H1 (cell line): ENCODE data around the gene ALOX5. TPM values are rescaled to one million over a fixed set of nuclear protein-coding genes. Genes with fewer than 3 reads are reported as not detected.

ENCODE experiments used
- CTCF ChIA-PET: fragments of 300-600 bp; sonication (Branson Sonifier 250); formaldehyde crosslinking; loops from one replicate; lab custom pipeline; 2021; ENCODE audit not compliant: partially characterized antibody; lab: Charles Lee
- POLR2A ChIA-PET: fragments of 300-600 bp; sonication (Branson Sonifier 250); formaldehyde crosslinking; loops from one replicate; lab custom pipeline; 2021; ENCODE audit warnings: inconsistent platforms; ENCODE audit not compliant: partially characterized antibody; lab: Charles Lee
- DNase-seq, 2 experiments: peaks; one replicate each; pipeline versions ENCODE4 v3.0.0 to v3.0.0-alpha.2; 2010 to 2022; ENCODE audit warnings: low spot score in 2 of 2, low read depth in 1 of 2, mixed read lengths in 1 of 2
- FAIRE-seq: peaks from 2 replicates; lab custom pipeline; 2011; peaks lifted over from hg19 to GRCh38; lab: Jason Lieb, UNC
- H2AFZ ChIP-seq: 2 replicates; pipeline ENCODE4 v1.8.1; 2012; ENCODE audit warnings: low read length, inconsistent platforms
- H2AK5ac ChIP-seq: 2 replicates; pipeline ENCODE4 v1.6.1; 2013; ENCODE audit warnings: low read depth, low read length
- H2BK120ac ChIP-seq: replicated peaks from 2 replicates; pipeline ENCODE3; 2013; ENCODE audit warnings: low read depth, low read length, inconsistent platforms
- H2BK12ac ChIP-seq: 2 replicates; pipeline ENCODE4 v1.6.1; 2013; ENCODE audit warnings: low read depth, low read length
- H2BK15ac ChIP-seq: 2 replicates; pipeline ENCODE4 v1.6.1; 2013; ENCODE audit warnings: low read length
- H2BK20ac ChIP-seq: 2 replicates; pipeline ENCODE4 v1.6.1; 2013; ENCODE audit warnings: low read length
- H2BK5ac ChIP-seq: 2 replicates; pipeline ENCODE4 v1.6.1; 2013; ENCODE audit warnings: low read depth, low read length
- H3K14ac ChIP-seq: 2 replicates; pipeline ENCODE4 v1.6.1; 2013; ENCODE audit warnings: inconsistent platforms; ENCODE audit not compliant: insufficient read length
- H3K18ac ChIP-seq: 2 replicates; pipeline ENCODE4 v1.6.1; 2013; ENCODE audit warnings: low read length; ENCODE audit errors: extremely low read depth
- H3K23ac ChIP-seq: 2 replicates; pipeline ENCODE4 v1.6.1; 2013; ENCODE audit warnings: inconsistent platforms; ENCODE audit not compliant: insufficient read length
- H3K23me2 ChIP-seq: 2 replicates; pipeline ENCODE4 v1.6.1; 2013; ENCODE audit warnings: low read depth, low read length
- H3K27ac ChIP-seq: 2 replicates; pipeline ENCODE4 v1.6.1; 2011; ENCODE audit warnings: low read depth, low read length, inconsistent platforms
- H3K27me3 ChIP-seq, 4 experiments: replicated peaks in 1 of 4; 1 replicate in 1 of 4; 2 replicates in 3 of 4; pipeline versions ENCODE4 v1.6.1 to v1.8.1; 2011 to 2013; ENCODE audit warnings: low read length in 3 of 4, mild to moderate bottlenecking in 3 of 4, inconsistent platforms in 2 of 4, mixed read lengths in 2 of 4, moderate library complexity in 1 of 4; ENCODE audit not compliant: control insufficient read depth in 3 of 4, insufficient read depth in 3 of 4; ENCODE audit errors: extremely low read depth in 1 of 4
- H3K36me3 ChIP-seq, 4 experiments: 2 replicates each; pipeline versions ENCODE4 v1.6.1 to v1.8.1; 2011 to 2013; ENCODE audit warnings: mild to moderate bottlenecking in 4 of 4, low read length in 3 of 4, moderate library complexity in 2 of 4, control low read depth in 1 of 4, inconsistent platforms in 1 of 4; ENCODE audit not compliant: insufficient read depth in 4 of 4, control insufficient read depth in 2 of 4
- H3K4ac ChIP-seq: replicated peaks from 2 replicates; pipeline ENCODE3; 2013; ENCODE audit warnings: low read length, low read depth, mixed read lengths, inconsistent platforms; ENCODE audit not compliant: insufficient read length
- H3K4me1 ChIP-seq, 4 experiments: replicated peaks in 1 of 4; 1 replicate in 1 of 4; 2 replicates in 3 of 4; pipeline versions ENCODE4 v1.6.1 to v1.8.1; 2011 to 2013; ENCODE audit warnings: low read length in 3 of 4, inconsistent platforms in 2 of 4, mixed read lengths in 1 of 4; ENCODE audit not compliant: insufficient read depth in 4 of 4, control insufficient read depth in 3 of 4
- H3K4me2 ChIP-seq, 2 experiments: 2 replicates each; pipeline versions ENCODE4 v1.6.1 to v1.8.1; 2011 to 2013; ENCODE audit warnings: low read depth in 2 of 2, low read length in 2 of 2, control low read depth in 1 of 2, inconsistent platforms in 1 of 2, mild to moderate bottlenecking in 1 of 2; ENCODE audit not compliant: insufficient read depth in 1 of 2
- H3K4me3 ChIP-seq, 4 experiments: fragments of 200-600, 300-600 bp in 1 of 4; sonication (generic), shearing (Covaris generic), sonication (Bioruptor Twin) in 1 of 4; 2 replicates each; pipeline versions ENCODE4 v1.5.1 to v1.8.1; 2011 to 2016; ENCODE audit warnings: low read length in 4 of 4, low read depth in 3 of 4, control low read depth in 2 of 4, inconsistent platforms in 2 of 4, mild to moderate bottlenecking in 2 of 4, mixed read lengths in 1 of 4, moderate library complexity in 1 of 4; ENCODE audit not compliant: insufficient read depth in 2 of 4; ENCODE audit errors: extremely low read depth in 1 of 4
- H3K56ac ChIP-seq: replicated peaks from 2 replicates; pipeline ENCODE3; 2013; ENCODE audit warnings: low read depth, mild to moderate bottlenecking, mixed read lengths, low read length, inconsistent platforms; ENCODE audit not compliant: insufficient read length
- H3K79me1 ChIP-seq: 2 replicates; pipeline ENCODE4 v1.6.1; 2013; ENCODE audit warnings: low read depth, low read length, control low read depth
- H3K79me2 ChIP-seq, 2 experiments: 2 replicates each; pipeline versions ENCODE4 v1.6.1 to v1.8.1; 2012 to 2013; ENCODE audit warnings: low read length in 2 of 2, mild to moderate bottlenecking in 2 of 2, inconsistent platforms in 1 of 2; ENCODE audit not compliant: insufficient read depth in 2 of 2, control insufficient read depth in 1 of 2
- H3K9ac ChIP-seq, 4 experiments: replicated peaks in 1 of 4; 1 replicate in 1 of 4; 2 replicates in 3 of 4; pipeline versions ENCODE4 v1.6.1 to v1.8.1; 2011 to 2013; ENCODE audit warnings: low read depth in 3 of 4, low read length in 3 of 4, control low read depth in 2 of 4, mild to moderate bottlenecking in 2 of 4, moderate library complexity in 2 of 4, inconsistent platforms in 1 of 4; ENCODE audit errors: extremely low read depth in 1 of 4
- H3K9me3 ChIP-seq, 2 experiments: 2 replicates each; pipeline versions ENCODE4 v1.6.1 to v1.8.1; 2012 to 2013; ENCODE audit warnings: mild to moderate bottlenecking in 2 of 2, moderate library complexity in 2 of 2, control low read depth in 1 of 2, inconsistent platforms in 1 of 2, low read depth in 1 of 2, low read length in 1 of 2, mixed read lengths in 1 of 2; ENCODE audit not compliant: insufficient read depth in 2 of 2
- H4K20me1 ChIP-seq, 2 experiments: replicated peaks in 1 of 2; 2 replicates each; pipeline versions ENCODE3 to v1.8.1; 2011 to 2013; ENCODE audit warnings: inconsistent platforms in 2 of 2, low read length in 2 of 2, mild to moderate bottlenecking in 1 of 2; ENCODE audit not compliant: insufficient read depth in 2 of 2, control insufficient read depth in 1 of 2
- H4K5ac ChIP-seq: 2 replicates; pipeline ENCODE4 v1.6.1; 2013; ENCODE audit warnings: low read length, low read depth, mixed read lengths, inconsistent platforms; ENCODE audit not compliant: insufficient read length
- H4K8ac ChIP-seq: 2 replicates; pipeline ENCODE4 v1.8.0; 2013; ENCODE audit warnings: mild to moderate bottlenecking, moderate library complexity, low read length, inconsistent platforms; ENCODE audit not compliant: insufficient read depth; ENCODE audit errors: extremely low read depth
- H4K91ac ChIP-seq: replicated peaks from 2 replicates; pipeline ENCODE3; 2013; ENCODE audit warnings: low read length, mixed read lengths, inconsistent platforms; ENCODE audit not compliant: insufficient read length
- BCL11A ChIP-seq, 2 experiments: IDR thresholded peaks; one replicate each; pipeline ENCODE4 v1.6.1; 2011; ENCODE audit warnings: low read depth in 2 of 2, low read length in 2 of 2, mild to moderate bottlenecking in 2 of 2
- CTCF ChIP-seq, 3 experiments: IDR thresholded peaks; 1 replicate in 2 of 3; 2 replicates in 1 of 3; pipeline versions ENCODE4 v1.5.1 to v1.6.1; 2011; ENCODE audit warnings: low read length in 3 of 3, mild to moderate bottlenecking in 3 of 3, inconsistent platforms in 2 of 3, low read depth in 1 of 3, moderate library complexity in 1 of 3; ENCODE audit not compliant: insufficient read depth in 1 of 3; ENCODE audit errors: control extremely low read depth in 1 of 3
- HDAC2 ChIP-seq, 2 experiments: fragments of 300-600 bp in 1 of 2; sonication (generic) in 1 of 2; IDR thresholded peaks; 2 replicates each; pipeline ENCODE4 v1.6.1; 2011 to 2012; ENCODE audit warnings: low read depth in 2 of 2, low read length in 2 of 2, mild to moderate bottlenecking in 2 of 2, moderate library complexity in 2 of 2, borderline replicate concordance in 1 of 2, inconsistent platforms in 1 of 2
- HDAC6 ChIP-seq: IDR thresholded peaks from one replicate; pipeline ENCODE4 v1.7.1; 2012; ENCODE audit warnings: low read depth, mild to moderate bottlenecking, inconsistent platforms, low read length, moderate library complexity
- JUN ChIP-seq: IDR thresholded peaks from 2 replicates; pipeline ENCODE4 v1.6.1; 2011; ENCODE audit warnings: low read depth, mild to moderate bottlenecking, improper control_type of control experiment, low read length
- POU5F1 ChIP-seq: IDR thresholded peaks from 2 replicates; pipeline ENCODE4 v1.6.1; 2011; ENCODE audit warnings: low read depth, mild to moderate bottlenecking, low read length, moderate library complexity
- SAP30 ChIP-seq: fragments of 300-600 bp; sonication (generic); IDR thresholded peaks from 2 replicates; pipeline ENCODE4 v1.7.1; 2012; ENCODE audit warnings: low read length, moderate library complexity, mild to moderate bottlenecking, inconsistent platforms; ENCODE audit not compliant: insufficient read depth, insufficient replicate concordance
- SIRT6 ChIP-seq: IDR thresholded peaks from one replicate; pipeline ENCODE4 v1.7.1; 2012; ENCODE audit warnings: low read length, inconsistent platforms
- SIX5 ChIP-seq: IDR thresholded peaks from 2 replicates; pipeline ENCODE4 v1.6.1; 2011; ENCODE audit warnings: mild to moderate bottlenecking, low read depth, low read length
- SP4 ChIP-seq: IDR thresholded peaks from 2 replicates; pipeline ENCODE4 v1.6.1; 2012; ENCODE audit warnings: low read length, inconsistent platforms
- TBP ChIP-seq: IDR thresholded peaks from 2 replicates; pipeline ENCODE4 v1.6.1; 2011; ENCODE audit warnings: low read depth, low read length, improper control_type of control experiment
- TCF12 ChIP-seq: IDR thresholded peaks from 2 replicates; pipeline ENCODE4 v1.6.1; 2011; ENCODE audit warnings: low read depth, mild to moderate bottlenecking, low read length
- YY1 ChIP-seq: IDR thresholded peaks from 2 replicates; pipeline ENCODE4 v1.6.1; 2011; ENCODE audit warnings: low read depth, mild to moderate bottlenecking, low read length
- WGBS, 2 experiments: shearing (Covaris generic) in 1 of 2; methylation state at CpG; one replicate each; pipeline versions ENCODE4 v1.1.6 to v1.1.7; 2013 to 2015; ENCODE audit warnings: low lambda C conversion rate in 2 of 2, mixed read lengths in 2 of 2, inconsistent platforms in 1 of 2, low coverage in 1 of 2, missing lambda C conversion rate in 1 of 2; ENCODE audit not compliant: insufficient replicate concordance in 2 of 2, insufficient coverage in 1 of 2, insufficient read length in 1 of 2; ENCODE audit errors: extremely low coverage in 1 of 2, missing lambda C conversion rate in 1 of 2; 5-methylcytosine and 5-hydroxymethylcytosine counted together
- polyA plus RNA-seq, 7 experiments: library from polyadenylated mRNA; depleted of rRNA in 3 of 7; stranded (reverse) in 5 of 7; unstranded in 2 of 7; fragments of >200 nt in 5 of 7; fragments of 200-250 nt in 2 of 7; gene quantifications; 1 replicate in 5 of 7; 2 replicates in 1 of 7; 4 replicates in 1 of 7; pipeline versions ENCODE4 v1.2.1 to v1.2.3, GENCODE V29; 2011 to 2013; ENCODE audit warnings: missing spikeins in 2 of 7, mixed read lengths in 2 of 7
- total RNA-seq: library from RNA; stranded (reverse); fragmentation: NEBNext Ultra II Directional; extraction: Animal tissue kit (Norgen Biotek cat#: 25700); gene quantifications from 2 replicates; pipeline ENCODE4 v1.2.1, GENCODE V29; 2021

The ALOX5 gene
- total and polyA plus RNA-seq, 2 of the 8 experiments (the other 6 are each of a cell fraction or from before 2014, with no cell fraction given) = 1.6 to 3.8 TPM

- CTCF ChIA-PET = no interaction called here
- Histone ChIP-seq H2BK120ac (no peak overlapping the region), H3K79me1 (no peaks in the 10 kb centered on the region), H3K18ac (no peak overlapping the region), H2BK15ac (no peak overlapping the region), H3K4me3 (no peak overlapping the region), H3K36me3 (no peaks in the 10 kb centered on the region), H3K9ac (no peak overlapping the region), H3K4ac (no peak overlapping the region), H3K23me2 (no peaks in the 10 kb centered on the region), H3K27ac (no peak overlapping the region), H2BK12ac (no peak overlapping the region), H2BK5ac (no peak overlapping the region), H2AK5ac (no peak overlapping the region), H3K23ac (no peak overlapping the region), H2BK20ac (no peak overlapping the region), H3K27me3 (no peaks in the 10 kb centered on the region), H3K4me1 (no peaks in the 10 kb centered on the region), H3K56ac (no peak overlapping the region), H3K14ac (no peak overlapping the region), H3K9me3 (peaks cover 0 to 7% of the 10 kb centered on the region in 2 experiments; a peak in 2 of 4 replicates), H4K91ac (no peak overlapping the region), H3K4me2 (no peak overlapping the region), H4K8ac (no peak overlapping the region), H4K20me1 (no peaks in the 10 kb centered on the region), H4K5ac (no peak overlapping the region), H2AFZ (no peak overlapping the region), H3K79me2 (no peaks in the 10 kb centered on the region)
- DNase-seq (no peak), FAIRE-seq (no peak)
- POLR2A ChIA-PET = no interaction called here
- 84% methylated on average over 3 of the region's 3 CpGs; no CpG with 5 or more reads in 1 of the 2 experiments for WGBS, 2 experiments
- TF ChIP-seq SP4 = no peak
- TF ChIP-seq BCL11A (IDR thresholded peaks at IDR 0.05; ENCODE audit: low read depth in 2 of 2, low read length in 2 of 2) = no peak
- TF ChIP-seq TCF12 = no peak
- no peak for TF ChIP-seq SIRT6
- TF ChIP-seq CTCF (IDR thresholded peaks at IDR 0.05; ENCODE audit: control extremely low read depth in 1 of 3, insufficient read depth in 1 of 3, low read depth in 1 of 3, low read length in 3 of 3) = no peak
- no peak for TF ChIP-seq TBP
- no peak for TF ChIP-seq YY1
- TF ChIP-seq JUN = no peak
- TF ChIP-seq HDAC2 (IDR thresholded peaks at IDR 0.05; ENCODE audit: borderline replicate concordance in 1 of 2, low read depth in 2 of 2, low read length in 2 of 2) = no peak
- TF ChIP-seq SAP30 = no peak
- no peak for TF ChIP-seq POU5F1
- no peak for TF ChIP-seq HDAC6
- no peak for TF ChIP-seq SIX5
Observed at GRCh38 chr10:45483002-45483401, 109.0 kb downstream of the ALOX5 start.
